Measurements from ENCODE around the gene SIRT6.

The SIRT6 gene

DNA sequence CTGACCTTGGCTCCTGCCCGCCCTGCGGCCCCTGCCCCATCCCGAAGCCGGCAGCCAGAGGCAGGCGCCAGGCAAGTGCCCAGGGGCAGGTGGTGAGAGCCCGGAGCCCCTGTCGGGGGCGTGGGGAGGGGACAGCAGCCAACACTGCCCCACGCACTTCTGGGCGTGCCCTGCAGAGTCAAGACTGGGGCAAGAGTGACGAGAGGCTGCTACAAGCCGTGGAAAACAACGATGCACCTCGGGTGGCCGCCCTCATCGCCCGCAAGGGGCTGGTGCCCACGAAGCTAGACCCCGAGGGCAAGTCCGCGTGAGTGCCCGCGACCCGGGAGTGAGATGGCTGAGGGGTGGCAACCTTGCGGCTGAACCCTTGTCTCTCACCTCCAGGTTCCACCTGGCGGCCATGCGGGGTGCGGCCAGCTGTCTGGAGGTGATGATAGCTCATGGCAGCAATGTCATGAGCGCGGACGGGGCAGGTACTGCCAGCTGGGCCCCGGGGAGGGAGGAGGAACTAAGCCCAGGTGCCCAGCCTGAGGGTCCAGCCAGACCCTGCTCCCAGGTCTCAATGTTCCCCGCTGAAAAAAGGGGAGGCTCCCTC lies 17.4 kb upstream of the SIRT6 start:
- TF ChIP-seq ZBTB21 (tag by site-specific recombination; IDR thresholded peaks at IDR 0.05) (no peak), WT1 (tag by site-specific recombination; IDR thresholded peaks at IDR 0.05) (no peak), SCRT1 (tag by site-specific recombination; IDR thresholded peaks at IDR 0.05; ENCODE audit: borderline replicate concordance) (no peak), ZNF324 (tag by site-specific recombination; IDR thresholded peaks at IDR 0.05) (no peak), ZNF394 (tag by site-specific recombination; IDR thresholded peaks at IDR 0.05; ENCODE audit: borderline replicate concordance) (no peak), ZNF211 (tag by site-specific recombination; IDR thresholded peaks at IDR 0.05; ENCODE audit: low read depth) (no peak), ZFP37 (tag by site-specific recombination; IDR thresholded peaks at IDR 0.05) (no peak), ZNF155 (tag by site-specific recombination; IDR thresholded peaks at IDR 0.05) (no peak), GLIS1 (tag by site-specific recombination; IDR thresholded peaks at IDR 0.05) (no peak), ZNF664 (tag by site-specific recombination; IDR thresholded peaks at IDR 0.05) (no peak), ZNF341 (tag by site-specific recombination; IDR thresholded peaks at IDR 0.05; ENCODE audit: low read depth) (no peak), ZNF140 (tag by site-specific recombination; IDR thresholded peaks at IDR 0.05) (no peak), TRIM28 (IDR thresholded peaks at IDR 0.05; ENCODE audit: borderline replicate concordance, low read length) (no peak)
- TF ChIP-seq, protein P1, sequence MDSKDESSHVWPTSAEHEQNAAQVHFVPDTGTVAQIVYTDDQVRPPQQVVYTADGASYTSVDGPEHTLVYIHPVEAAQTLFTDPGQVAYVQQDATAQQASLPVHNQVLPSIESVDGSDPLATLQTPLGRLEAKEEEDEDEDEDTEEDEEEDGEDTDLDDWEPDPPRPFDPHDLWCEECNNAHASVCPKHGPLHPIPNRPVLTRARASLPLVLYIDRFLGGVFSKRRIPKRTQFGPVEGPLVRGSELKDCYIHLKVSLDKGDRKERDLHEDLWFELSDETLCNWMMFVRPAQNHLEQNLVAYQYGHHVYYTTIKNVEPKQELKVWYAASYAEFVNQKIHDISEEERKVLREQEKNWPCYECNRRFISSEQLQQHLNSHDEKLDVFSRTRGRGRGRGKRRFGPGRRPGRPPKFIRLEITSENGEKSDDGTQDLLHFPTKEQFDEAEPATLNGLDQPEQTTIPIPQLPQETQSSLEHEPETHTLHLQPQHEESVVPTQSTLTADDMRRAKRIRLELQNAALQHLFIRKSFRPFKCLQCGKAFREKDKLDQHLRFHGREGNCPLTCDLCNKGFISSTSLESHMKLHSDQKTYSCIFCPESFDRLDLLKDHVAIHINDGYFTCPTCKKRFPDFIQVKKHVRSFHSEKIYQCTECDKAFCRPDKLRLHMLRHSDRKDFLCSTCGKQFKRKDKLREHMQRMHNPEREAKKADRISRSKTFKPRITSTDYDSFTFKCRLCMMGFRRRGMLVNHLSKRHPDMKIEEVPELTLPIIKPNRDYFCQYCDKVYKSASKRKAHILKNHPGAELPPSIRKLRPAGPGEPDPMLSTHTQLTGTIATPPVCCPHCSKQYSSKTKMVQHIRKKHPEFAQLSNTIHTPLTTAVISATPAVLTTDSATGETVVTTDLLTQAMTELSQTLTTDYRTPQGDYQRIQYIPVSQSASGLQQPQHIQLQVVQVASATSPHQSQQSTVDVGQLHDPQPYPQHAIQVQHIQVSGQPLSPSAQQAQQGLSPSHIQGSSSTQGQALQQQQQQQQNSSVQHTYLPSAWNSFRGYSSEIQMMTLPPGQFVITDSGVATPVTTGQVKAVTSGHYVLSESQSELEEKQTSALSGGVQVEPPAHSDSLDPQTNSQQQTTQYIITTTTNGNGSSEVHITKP (tag by site-specific recombination; IDR thresholded peaks at IDR 0.05) = no peak
- H3K9me3 ChIP-seq (ENCODE audit: control insufficient read depth, insufficient read depth, low read depth, low read length) = no peaks in the 10 kb centered on the region
- H3K4me1 ChIP-seq (ENCODE audit: control insufficient read depth, insufficient read depth, low read length) = no peaks in the 10 kb centered on the region
- no peaks in the 10 kb centered on the region for H3K36me3 ChIP-seq (ENCODE audit: control insufficient read depth in 2 of 2, insufficient read depth in 1 of 2, low read length in 2 of 2)
- POLR2A ChIA-PET = no interaction called here
- CTCF ChIA-PET = interaction anchor here (0.6 to 1.1 kb wide), 2 partner anchors 7 to 153 kb away, joined by 3 read pairs; no protein-coding TSS in a partner anchor
- no peak overlapping the region for H3K4me3 ChIP-seq (ENCODE audit: low read depth, low read length)
- no peak overlapping the region for H3K27ac ChIP-seq (ENCODE audit: extremely low read depth, low read depth, low read length)

DNA sequence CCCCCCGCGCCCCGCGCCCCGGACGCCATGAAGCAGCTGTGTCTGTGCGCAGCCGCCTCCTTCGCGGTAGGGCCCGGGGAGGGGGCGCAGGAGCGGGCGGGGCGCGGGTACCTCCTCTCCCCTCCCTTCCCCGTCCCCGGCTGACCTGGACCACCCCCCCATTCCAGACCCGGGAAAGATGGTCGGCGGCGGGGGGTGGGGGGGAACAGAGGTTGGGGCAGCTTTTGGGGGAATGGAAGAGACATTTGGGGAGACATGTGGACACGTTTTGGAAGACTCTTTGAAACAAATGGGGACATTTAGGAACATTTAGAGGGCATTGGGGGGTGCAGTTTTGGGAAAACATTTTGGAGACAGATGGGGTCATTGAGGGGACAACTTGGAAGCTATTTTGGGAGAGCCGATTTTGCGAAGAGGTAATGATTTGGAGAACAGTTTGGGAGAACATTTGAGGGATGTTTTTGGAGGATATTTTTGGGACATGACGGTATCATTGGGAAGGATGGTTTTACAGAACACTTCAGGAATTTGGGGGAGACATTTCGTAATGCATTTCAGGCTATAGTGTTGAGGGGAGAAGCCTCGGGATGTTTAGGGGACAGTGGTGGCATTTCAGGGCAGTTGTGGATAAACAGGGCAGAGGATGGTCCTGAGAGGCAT lies 16.2 kb upstream of the SIRT6 start:
- Histone ChIP-seq H3K27ac (ENCODE audit: extremely low read depth, low read depth, low read length) (no peak overlapping the region), H3K4me3 (ENCODE audit: low read depth, low read length) (no peak overlapping the region), H3K36me3 (ENCODE audit: control insufficient read depth in 2 of 2, insufficient read depth in 1 of 2, low read length in 2 of 2) (no peaks in the 10 kb centered on the region), H3K4me1 (ENCODE audit: control insufficient read depth, insufficient read depth, low read length) (no peaks in the 10 kb centered on the region), H3K9me3 (ENCODE audit: control insufficient read depth, insufficient read depth, low read depth, low read length) (no peaks in the 10 kb centered on the region)
- ChIA-PET CTCF (interaction anchor here (1.0 to 1.1 kb wide), 2 partner anchors 8 to 11 kb away, joined by 3 read pairs; no protein-coding TSS in a partner anchor), POLR2A (no interaction called here)
- no peak for TF ChIP-seq ZNF24 (tag by site-specific recombination; IDR thresholded peaks at IDR 0.05)
- TF ChIP-seq, protein P2, sequence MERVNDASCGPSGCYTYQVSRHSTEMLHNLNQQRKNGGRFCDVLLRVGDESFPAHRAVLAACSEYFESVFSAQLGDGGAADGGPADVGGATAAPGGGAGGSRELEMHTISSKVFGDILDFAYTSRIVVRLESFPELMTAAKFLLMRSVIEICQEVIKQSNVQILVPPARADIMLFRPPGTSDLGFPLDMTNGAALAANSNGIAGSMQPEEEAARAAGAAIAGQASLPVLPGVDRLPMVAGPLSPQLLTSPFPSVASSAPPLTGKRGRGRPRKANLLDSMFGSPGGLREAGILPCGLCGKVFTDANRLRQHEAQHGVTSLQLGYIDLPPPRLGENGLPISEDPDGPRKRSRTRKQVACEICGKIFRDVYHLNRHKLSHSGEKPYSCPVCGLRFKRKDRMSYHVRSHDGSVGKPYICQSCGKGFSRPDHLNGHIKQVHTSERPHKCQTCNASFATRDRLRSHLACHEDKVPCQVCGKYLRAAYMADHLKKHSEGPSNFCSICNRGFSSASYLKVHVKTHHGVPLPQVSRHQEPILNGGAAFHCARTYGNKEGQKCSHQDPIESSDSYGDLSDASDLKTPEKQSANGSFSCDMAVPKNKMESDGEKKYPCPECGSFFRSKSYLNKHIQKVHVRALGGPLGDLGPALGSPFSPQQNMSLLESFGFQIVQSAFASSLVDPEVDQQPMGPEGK (tag by site-specific recombination; IDR thresholded peaks at IDR 0.05) = 0 out of 2 replicates have a peak, but pooled peaks have one; percentile 19
- TF ChIP-seq, protein P1 (tag by site-specific recombination; IDR thresholded peaks at IDR 0.05) = peak; percentile 58; the same call in 1 of the 2 replicates
- TF ChIP-seq, protein P3, sequence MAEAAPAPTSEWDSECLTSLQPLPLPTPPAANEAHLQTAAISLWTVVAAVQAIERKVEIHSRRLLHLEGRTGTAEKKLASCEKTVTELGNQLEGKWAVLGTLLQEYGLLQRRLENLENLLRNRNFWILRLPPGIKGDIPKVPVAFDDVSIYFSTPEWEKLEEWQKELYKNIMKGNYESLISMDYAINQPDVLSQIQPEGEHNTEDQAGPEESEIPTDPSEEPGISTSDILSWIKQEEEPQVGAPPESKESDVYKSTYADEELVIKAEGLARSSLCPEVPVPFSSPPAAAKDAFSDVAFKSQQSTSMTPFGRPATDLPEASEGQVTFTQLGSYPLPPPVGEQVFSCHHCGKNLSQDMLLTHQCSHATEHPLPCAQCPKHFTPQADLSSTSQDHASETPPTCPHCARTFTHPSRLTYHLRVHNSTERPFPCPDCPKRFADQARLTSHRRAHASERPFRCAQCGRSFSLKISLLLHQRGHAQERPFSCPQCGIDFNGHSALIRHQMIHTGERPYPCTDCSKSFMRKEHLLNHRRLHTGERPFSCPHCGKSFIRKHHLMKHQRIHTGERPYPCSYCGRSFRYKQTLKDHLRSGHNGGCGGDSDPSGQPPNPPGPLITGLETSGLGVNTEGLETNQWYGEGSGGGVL (tag by site-specific recombination; IDR thresholded peaks at IDR 0.05) = peak; percentile 62

Measured in HEK293 (cell line).